Suprapubic skin (tissue), 4 donors: Measurements from ENCODE around the gene ZNF653.

ENCODE experiments used
- POLR2A ChIP-seq, 2 donors: fragments of 450-650 bp; IDR thresholded peaks; one replicate each; pipeline ENCODE4 v1.6.1; 2017; ENCODE audit warnings: antibody characterized with exemption in 2 of 2, mild to moderate bottlenecking in 2 of 2, moderate library complexity in 2 of 2
- POLR2AphosphoS5 ChIP-seq, 3 donors: sonication (generic); formaldehyde crosslinking; IDR thresholded peaks; one replicate each; pipeline ENCODE4 v1.6.1; 2017; ENCODE audit warnings: antibody characterized with exemption in 3 of 3
- TF ChIP-seq, protein P1 (sequence below), 2 donors: fragments of 200-600 bp in 1 of 2; fragments of 450-650 bp in 1 of 2; sonication (generic) in 1 of 2; IDR thresholded peaks; one replicate each; pipeline ENCODE4 v1.5.1; 2016 to 2019; ENCODE audit warnings: antibody characterized with exemption in 2 of 2, mild to moderate bottlenecking in 1 of 2, moderate library complexity in 1 of 2

DNA sequence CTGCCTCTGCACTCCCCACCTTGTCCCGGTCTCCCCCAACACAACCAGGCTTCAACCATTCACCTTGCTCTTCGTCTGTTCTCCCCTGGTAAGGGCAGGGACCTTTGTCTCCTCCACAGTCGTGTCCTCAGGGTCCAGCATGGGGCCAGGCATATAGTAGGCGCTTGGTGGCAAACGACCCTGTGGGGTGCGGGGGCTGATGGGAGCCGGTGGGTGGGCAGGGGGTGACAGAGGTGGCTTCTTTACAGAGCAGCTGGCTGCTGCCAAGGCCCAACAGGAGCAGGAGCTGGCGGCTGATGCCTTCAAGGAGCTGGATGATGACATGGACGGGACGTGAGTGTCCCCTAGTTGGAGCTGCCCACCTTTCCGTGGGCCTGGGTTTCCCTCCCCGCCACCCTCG, 60.5 kb downstream of the ZNF653 start:
- TF ChIP-seq, protein P1, sequence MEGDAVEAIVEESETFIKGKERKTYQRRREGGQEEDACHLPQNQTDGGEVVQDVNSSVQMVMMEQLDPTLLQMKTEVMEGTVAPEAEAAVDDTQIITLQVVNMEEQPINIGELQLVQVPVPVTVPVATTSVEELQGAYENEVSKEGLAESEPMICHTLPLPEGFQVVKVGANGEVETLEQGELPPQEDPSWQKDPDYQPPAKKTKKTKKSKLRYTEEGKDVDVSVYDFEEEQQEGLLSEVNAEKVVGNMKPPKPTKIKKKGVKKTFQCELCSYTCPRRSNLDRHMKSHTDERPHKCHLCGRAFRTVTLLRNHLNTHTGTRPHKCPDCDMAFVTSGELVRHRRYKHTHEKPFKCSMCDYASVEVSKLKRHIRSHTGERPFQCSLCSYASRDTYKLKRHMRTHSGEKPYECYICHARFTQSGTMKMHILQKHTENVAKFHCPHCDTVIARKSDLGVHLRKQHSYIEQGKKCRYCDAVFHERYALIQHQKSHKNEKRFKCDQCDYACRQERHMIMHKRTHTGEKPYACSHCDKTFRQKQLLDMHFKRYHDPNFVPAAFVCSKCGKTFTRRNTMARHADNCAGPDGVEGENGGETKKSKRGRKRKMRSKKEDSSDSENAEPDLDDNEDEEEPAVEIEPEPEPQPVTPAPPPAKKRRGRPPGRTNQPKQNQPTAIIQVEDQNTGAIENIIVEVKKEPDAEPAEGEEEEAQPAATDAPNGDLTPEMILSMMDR (IDR thresholded peaks at IDR 0.05) = no peak
- TF ChIP-seq POLR2A (IDR thresholded peaks at IDR 0.05) (no peak), POLR2AphosphoS5 (IDR thresholded peaks at IDR 0.05) (no peak)
